ENCODE results near the gene STIL. TPM values are rescaled to one million over a fixed set of nuclear protein-coding genes. Genes with fewer than 3 reads are reported as not detected.

Gene STIL
- total and polyA plus RNA-seq, 2 of the 13 experiments (the other 11 are each of a cell fraction or from before 2014, with no cell fraction given) = 13.7 to 18.6 TPM

GRCh38 chr1:47333922-47334764, 20.2 kb upstream of the STIL start (continued):
- TF ChIP-seq CTCF (CRISPR knock-in tag; IDR thresholded peaks at IDR 0.05) (peak; percentile 20), ZEB1 (IDR thresholded peaks at IDR 0.05; ENCODE audit: insufficient replicate concordance, low read depth) (no peak), TRIM22 (IDR thresholded peaks at IDR 0.05) (no peak), NFATC3 (CRISPR knock-in tag; IDR thresholded peaks at IDR 0.05) (no peak), POLR2G (IDR thresholded peaks at IDR 0.05; ENCODE audit: low read depth, low read length) (peak; percentile 94), ZNF646 (CRISPR knock-in tag; IDR thresholded peaks at IDR 0.05) (no peak), ZSCAN30 (CRISPR knock-in tag; IDR thresholded peaks at IDR 0.05) (0 out of 2 replicates have a peak, but pooled peaks have one; percentile 77), ZNF33B (CRISPR knock-in tag; IDR thresholded peaks at IDR 0.05) (no peak), TEAD2 (CRISPR knock-in tag; IDR thresholded peaks at IDR 0.05) (no peak), POLR2AphosphoS5 (IDR thresholded peaks at IDR 0.05; ENCODE audit: low read depth, low read length) (peak; percentile 81), PTBP1 (IDR thresholded peaks at IDR 0.05; ENCODE audit: low read depth, low read length, poor library complexity, severe bottlenecking) (peak; percentile 65), NPAS2 (CRISPR knock-in tag; IDR thresholded peaks at IDR 0.05; ENCODE audit: borderline replicate concordance) (no peak), ZNF784 (CRISPR knock-in tag; IDR thresholded peaks at IDR 0.05; ENCODE audit: borderline replicate concordance) (no peak), ZNF652 (CRISPR knock-in tag; IDR thresholded peaks at IDR 0.05; ENCODE audit: borderline replicate concordance, low read depth) (peak; percentile 22; the same call in 1 of the 2 replicates), ZNF749 (CRISPR knock-in tag; IDR thresholded peaks at IDR 0.05; ENCODE audit: borderline replicate concordance) (no peak)

Measured in HepG2 (cell line).